ENCODE measurements around the gene CNTN1.

The CNTN1 gene

GRCh38 chr12:41019461-41019860, 327.2 kb downstream of the CNTN1 start:
- H3K4me3 ChIP-seq (ENCODE audit: low read depth, low read length): no peak overlapping the region
- no peak for DNase-seq (ENCODE audit: low read depth)
- no peak for TF ChIP-seq CTCF (IDR thresholded peaks at IDR 0.05; ENCODE audit: insufficient read depth, low read depth, low read length, missing control alignments)

GRCh38 chr12:41023836-41024235, 331.6 kb downstream of the CNTN1 start:
- no peak for TF ChIP-seq CTCF (IDR thresholded peaks at IDR 0.05; ENCODE audit: insufficient read depth, low read depth, low read length, missing control alignments)
- no peak overlapping the region for H3K4me3 ChIP-seq (ENCODE audit: low read depth, low read length)
- no peak for DNase-seq (ENCODE audit: low read depth)

GRCh38 chr12:41026151-41026550, 333.9 kb downstream of the CNTN1 start:
- no peak for TF ChIP-seq CTCF (IDR thresholded peaks at IDR 0.05; ENCODE audit: insufficient read depth, low read depth, low read length, missing control alignments)

GRCh38 chr12:41032386-41032785, 340.1 kb downstream of the CNTN1 start:
- H3K4me3 ChIP-seq (ENCODE audit: low read depth, low read length): no peak overlapping the region
- no peak for DNase-seq (ENCODE audit: low read depth)
- no peak for TF ChIP-seq CTCF (IDR thresholded peaks at IDR 0.05; ENCODE audit: insufficient read depth, low read depth, low read length, missing control alignments)

More at GRCh38 chr12:41026151-41026550, 333.9 kb downstream of the CNTN1 start:
- H3K4me3 ChIP-seq (ENCODE audit: low read depth, low read length): no peak overlapping the region
- no peak for DNase-seq (ENCODE audit: low read depth)

- no peak overlapping the region for H3K4me3 ChIP-seq (ENCODE audit: low read depth, low read length)
- no peak for DNase-seq (ENCODE audit: low read depth)
- no peak for TF ChIP-seq CTCF (IDR thresholded peaks at IDR 0.05; ENCODE audit: insufficient read depth, low read depth, low read length, missing control alignments)
Measured at GRCh38 chr12:41034686-41035085, 342.4 kb downstream of the CNTN1 start.

- TF ChIP-seq CTCF (IDR thresholded peaks at IDR 0.05; ENCODE audit: insufficient read depth, low read depth, low read length, missing control alignments): no peak
- no peak overlapping the region for H3K4me3 ChIP-seq (ENCODE audit: low read depth, low read length)
- DNase-seq (ENCODE audit: low read depth): no peak
Measured at GRCh38 chr12:41039461-41039860, 347.2 kb downstream of the CNTN1 start.

- no peak overlapping the region for H3K4me3 ChIP-seq (ENCODE audit: low read depth, low read length)
- no peak for TF ChIP-seq CTCF (IDR thresholded peaks at IDR 0.05; ENCODE audit: insufficient read depth, low read depth, low read length, missing control alignments)
- DNase-seq (ENCODE audit: low read depth): no peak
Measured at GRCh38 chr12:41045509-41045908, 353.3 kb downstream of the CNTN1 start.
